Mesodermal cell (in vitro differentiated cells): Measurements from ENCODE around the gene CAPZA2.

ENCODE experiments used
- H3K27ac ChIP-seq: 2 replicates; pipeline ENCODE4 v1.7.0; 2013; ENCODE audit warnings: mild to moderate bottlenecking, low read depth, low read length, moderate library complexity; ENCODE audit not compliant: severe bottlenecking
- H3K36me3 ChIP-seq: 2 replicates; pipeline ENCODE4 v1.7.1; 2013; ENCODE audit warnings: mild to moderate bottlenecking, low read length, moderate library complexity; ENCODE audit not compliant: control insufficient read depth, insufficient read depth
- H3K4me1 ChIP-seq: one replicate; pipeline ENCODE4 v1.7.1; 2013; ENCODE audit warnings: mild to moderate bottlenecking, low read length; ENCODE audit not compliant: insufficient read depth, control insufficient read depth, poor library complexity, severe bottlenecking
- H3K4me3 ChIP-seq: 2 replicates; pipeline ENCODE4 v1.7.0; 2013; ENCODE audit warnings: low read length, control low read depth, mild to moderate bottlenecking; ENCODE audit not compliant: insufficient read depth, poor library complexity, severe bottlenecking; ENCODE audit errors: extremely low read depth
- H3K9me3 ChIP-seq: 2 replicates; pipeline ENCODE4 v1.7.1; 2013; ENCODE audit warnings: mild to moderate bottlenecking, low read length, moderate library complexity; ENCODE audit not compliant: control insufficient read depth
- WGBS, 2 experiments: methylation state at CpG; one replicate each; pipeline ENCODE4 v1.1.5; 2013; ENCODE audit warnings: missing lambda C conversion rate in 2 of 2; ENCODE audit not compliant: insufficient coverage in 2 of 2; 5-methylcytosine and 5-hydroxymethylcytosine counted together

CAPZA2 gene

GRCh38 chr7:116938678-116939077 lies 76.3 kb downstream of the CAPZA2 start:
- H3K4me3 ChIP-seq: no peak overlapping the region
- no peaks in the 10 kb centered on the region for H3K4me1 ChIP-seq
- H3K27ac ChIP-seq: no peak overlapping the region
- H3K9me3 ChIP-seq: no peaks in the 10 kb centered on the region
- no peaks in the 10 kb centered on the region for H3K36me3 ChIP-seq
- WGBS, 2 experiments: no CpG with 5 or more reads among the region's 2 CpGs

GRCh38 chr7:116940689-116941370 lies 78.4 kb downstream of the CAPZA2 start:
- Histone ChIP-seq H3K9me3 (no peaks in the 10 kb centered on the region), H3K36me3 (no peaks in the 10 kb centered on the region), H3K4me3 (no peak overlapping the region), H3K27ac (no peak overlapping the region), H3K4me1 (no peaks in the 10 kb centered on the region)
- WGBS, 2 experiments: 95% methylated on average over 7 of the region's 8 CpGs

DNA sequence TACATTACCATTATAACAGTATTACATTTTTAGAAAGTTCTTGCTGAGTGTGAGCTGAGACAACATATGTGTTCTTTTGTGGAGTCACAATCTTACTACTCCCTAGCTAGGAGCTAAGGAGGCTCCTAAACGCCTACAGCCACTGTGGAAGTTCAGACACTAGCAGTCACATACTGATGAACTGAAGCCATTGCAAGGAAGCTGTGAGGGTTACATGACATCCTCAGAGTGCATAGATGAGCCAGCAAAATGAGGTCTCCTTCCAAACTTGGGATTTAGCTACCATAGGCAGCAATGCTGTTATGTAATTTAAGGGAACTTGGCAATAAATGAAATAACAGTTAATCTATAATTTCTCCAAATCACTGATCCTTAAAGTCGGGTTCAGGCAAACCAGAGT lies 80.1 kb downstream of the CAPZA2 start:
- no CpG with 5 or more reads among the region's 2 CpGs for WGBS, 2 experiments

DNA sequence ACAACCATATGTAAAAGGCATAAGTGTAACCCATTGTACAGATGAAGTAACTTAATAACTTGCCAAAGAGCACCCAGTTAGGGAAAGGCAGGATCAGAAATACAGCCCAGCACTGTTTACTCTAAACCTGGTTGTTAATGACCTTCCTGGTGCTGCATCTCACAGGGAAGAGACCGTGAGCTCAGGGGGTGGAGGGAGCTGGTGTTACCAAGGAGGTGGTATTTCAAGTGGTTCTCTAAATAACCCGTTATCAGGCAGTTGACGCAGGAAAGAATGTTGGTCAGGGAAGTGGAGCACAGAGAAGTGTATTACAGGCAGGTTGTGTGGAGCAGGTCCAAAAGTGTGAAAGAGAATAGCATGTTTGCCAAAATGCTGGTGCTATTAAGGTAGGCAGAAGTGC lies 86.5 kb downstream of the CAPZA2 start:
- H3K36me3 ChIP-seq: no peaks in the 10 kb centered on the region
- H3K4me3 ChIP-seq: no peak overlapping the region
- H3K4me1 ChIP-seq: peaks cover 16% of the 10 kb centered on the region
- no peak overlapping the region for H3K27ac ChIP-seq
- H3K9me3 ChIP-seq: no peaks in the 10 kb centered on the region
- 59 to 61% methylated on average over 2 to 3 of the region's 3 CpGs for WGBS, 2 experiments

More for the DNA sequence above, 80.1 kb downstream of the CAPZA2 start:
- Histone ChIP-seq H3K36me3 (no peaks in the 10 kb centered on the region), H3K4me1 (no peaks in the 10 kb centered on the region), H3K27ac (no peak overlapping the region), H3K9me3 (no peaks in the 10 kb centered on the region), H3K4me3 (no peak overlapping the region)

DNA sequence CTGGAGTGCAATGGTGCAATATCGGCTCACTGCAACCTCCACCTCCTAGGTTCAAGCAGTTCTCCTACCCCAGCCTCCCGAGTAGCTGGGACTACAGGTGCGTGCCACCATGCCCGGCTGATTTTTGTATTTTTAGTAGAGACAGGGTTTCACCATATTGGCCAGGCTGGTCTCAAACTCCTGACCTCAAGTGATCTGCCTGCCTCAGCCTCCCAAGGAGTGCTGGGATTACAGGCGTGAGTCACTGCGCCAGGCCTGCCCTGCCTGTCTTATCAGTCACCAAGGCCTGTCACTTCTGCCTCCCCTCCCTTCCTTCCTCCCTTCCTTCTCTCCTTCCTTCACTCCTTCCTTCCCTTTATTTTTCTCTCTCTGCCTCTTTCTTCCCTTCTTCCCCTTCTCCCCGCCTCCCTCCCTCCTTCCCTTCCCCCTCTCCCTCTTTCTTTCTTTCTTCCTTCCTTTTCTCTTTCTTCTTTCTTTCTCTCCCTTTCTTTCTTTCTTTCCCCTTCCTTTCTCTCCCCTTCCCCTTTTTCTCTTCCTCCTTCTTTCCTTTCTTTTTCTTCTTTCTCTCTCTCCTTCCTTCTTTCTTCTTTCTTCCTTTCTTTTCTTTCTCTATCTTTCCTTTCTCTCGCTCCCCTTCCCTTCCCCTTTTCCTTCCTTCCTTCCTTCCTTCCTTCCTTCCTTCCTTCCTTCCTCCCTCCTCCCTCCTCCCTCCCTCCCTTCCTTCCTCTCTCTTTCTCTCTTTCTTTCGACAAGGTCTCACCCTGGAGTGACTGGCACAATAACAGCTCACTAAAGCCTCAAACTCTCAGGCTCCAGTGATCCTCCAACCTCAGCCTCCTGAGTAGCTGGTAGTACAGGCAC lies 87.8 kb downstream of the CAPZA2 start:
- H3K4me1 ChIP-seq: peaks cover 16% of the 10 kb centered on the region
- H3K36me3 ChIP-seq: no peaks in the 10 kb centered on the region
- 97 to 98% methylated on average over 5 to 7 of the region's 9 CpGs for WGBS, 2 experiments
- no peak overlapping the region for H3K4me3 ChIP-seq
- no peaks in the 10 kb centered on the region for H3K9me3 ChIP-seq
- peak overlapping the region; percentile 64 for H3K27ac ChIP-seq

DNA sequence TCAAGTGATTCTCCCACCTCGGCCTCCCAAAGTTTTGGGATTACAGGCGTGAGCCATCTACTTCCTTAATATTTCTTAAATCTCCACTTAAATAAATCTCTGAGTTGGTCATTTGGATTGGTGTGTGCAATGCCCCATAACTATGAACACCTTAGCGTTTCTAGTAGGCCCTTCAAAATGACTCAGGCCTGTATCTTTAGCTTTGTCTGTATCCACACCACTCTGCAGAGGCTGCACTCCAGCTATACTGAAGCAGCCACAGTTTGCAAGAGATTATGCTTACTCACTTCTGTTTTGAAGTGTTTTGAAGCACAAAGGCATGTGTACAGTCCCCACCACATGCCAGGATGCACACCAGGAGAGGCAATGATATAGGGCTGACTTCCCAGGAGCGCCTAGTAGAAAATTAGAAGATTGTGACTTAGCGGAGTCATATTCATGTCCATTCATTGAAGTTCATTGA lies 88.5 kb downstream of the CAPZA2 start:
- Histone ChIP-seq H3K4me1 (peaks cover 16% of the 10 kb centered on the region), H3K27ac (peak overlapping the region; percentile 64), H3K36me3 (no peaks in the 10 kb centered on the region), H3K4me3 (no peak overlapping the region), H3K9me3 (no peaks in the 10 kb centered on the region)
- 96 to 100% methylated on average over 3 to 4 of the region's 5 CpGs for WGBS, 2 experiments

DNA sequence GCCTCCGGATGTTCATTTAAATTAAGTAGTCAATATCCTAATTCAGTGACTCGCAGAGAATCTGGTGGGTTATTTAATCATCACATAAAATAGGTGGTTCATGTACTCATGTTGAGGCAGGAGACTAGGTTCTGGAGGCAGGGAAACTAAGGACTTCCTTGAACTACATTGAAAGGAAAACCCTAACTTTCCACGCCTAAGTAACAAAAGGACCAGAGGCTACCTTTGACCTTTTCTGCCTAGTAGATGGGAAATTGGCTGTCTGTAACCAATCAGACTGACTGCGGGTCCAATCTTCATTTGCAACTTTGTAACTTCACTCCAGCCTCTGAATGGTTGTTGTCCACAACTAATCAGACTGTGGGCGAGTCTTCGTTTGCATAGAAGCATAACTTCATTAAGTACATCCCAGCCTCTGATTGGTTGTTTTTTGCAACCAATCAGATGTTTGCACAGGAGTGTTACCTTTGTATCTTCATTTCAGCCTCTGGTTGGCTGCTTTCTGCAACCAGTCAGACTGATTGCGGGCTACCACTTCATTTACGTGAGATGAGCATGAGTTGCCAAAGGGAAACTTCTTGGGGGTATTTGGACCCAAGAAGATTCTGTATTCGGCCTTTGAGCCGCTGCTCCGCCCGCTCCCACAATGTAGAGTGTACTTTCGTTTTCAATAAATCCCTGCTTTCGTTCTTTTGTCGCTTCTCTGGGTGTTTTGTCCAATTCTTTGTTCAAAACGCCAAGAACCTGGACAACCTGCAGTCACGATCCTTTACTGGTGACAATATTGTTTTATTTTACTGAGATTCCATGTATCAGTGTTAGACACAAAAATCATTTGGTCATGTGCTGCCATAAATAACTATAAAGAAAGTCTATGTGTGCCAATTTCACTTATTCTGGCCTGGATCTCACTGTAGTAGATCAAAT lies 89.2 kb downstream of the CAPZA2 start:
- Histone ChIP-seq H3K4me1 (peaks cover 16% of the 10 kb centered on the region), H3K36me3 (no peaks in the 10 kb centered on the region), H3K27ac (peak overlapping the region; percentile 64), H3K9me3 (no peaks in the 10 kb centered on the region), H3K4me3 (no peak overlapping the region)
- WGBS, 2 experiments: 97 to 98% methylated on average over 13 to 14 of the region's 17 CpGs

DNA sequence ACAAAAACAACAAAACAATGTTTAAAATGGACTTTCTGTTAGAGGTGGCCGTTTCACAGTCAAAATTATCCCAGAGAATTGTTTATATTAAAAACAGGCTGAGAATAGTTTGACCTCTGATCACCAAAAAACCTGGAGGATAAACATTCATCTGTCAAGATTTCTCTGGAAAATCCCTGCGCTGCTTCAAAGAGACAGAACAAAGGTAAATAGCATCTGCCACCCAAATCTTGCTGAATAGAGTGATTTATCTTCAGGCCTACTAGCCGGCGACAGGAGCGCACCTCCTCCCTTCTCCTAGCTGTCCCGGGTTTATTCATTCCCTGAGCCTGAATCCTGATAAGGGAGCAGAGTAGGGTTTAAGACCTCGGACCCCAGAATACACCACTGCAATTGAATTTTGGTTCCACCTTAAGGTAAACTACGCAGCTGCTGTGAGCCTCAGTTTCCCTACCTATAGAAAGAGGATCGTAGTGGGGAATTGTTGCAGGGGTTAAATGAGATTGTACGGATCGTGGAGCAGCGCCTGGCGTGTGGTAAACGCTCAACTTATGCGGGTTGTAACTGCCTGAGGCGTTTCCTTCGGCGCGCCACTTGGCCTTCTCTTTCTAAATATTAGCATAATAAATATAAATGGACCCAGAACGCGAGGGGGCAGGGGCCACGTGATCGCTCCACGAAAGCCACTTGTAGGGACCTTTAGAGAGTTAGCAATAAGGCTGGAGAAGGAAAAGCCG lies 90.4 kb downstream of the CAPZA2 start:
- Histone ChIP-seq H3K4me1 (peaks cover 16% of the 10 kb centered on the region), H3K9me3 (no peaks in the 10 kb centered on the region), H3K27ac (peak overlapping the region; percentile 98), H3K36me3 (no peaks in the 10 kb centered on the region), H3K4me3 (peak overlapping the region; percentile 79)
- 0 to 13% methylated on average over 2 to 3 of the region's 25 CpGs for WGBS, 2 experiments

DNA sequence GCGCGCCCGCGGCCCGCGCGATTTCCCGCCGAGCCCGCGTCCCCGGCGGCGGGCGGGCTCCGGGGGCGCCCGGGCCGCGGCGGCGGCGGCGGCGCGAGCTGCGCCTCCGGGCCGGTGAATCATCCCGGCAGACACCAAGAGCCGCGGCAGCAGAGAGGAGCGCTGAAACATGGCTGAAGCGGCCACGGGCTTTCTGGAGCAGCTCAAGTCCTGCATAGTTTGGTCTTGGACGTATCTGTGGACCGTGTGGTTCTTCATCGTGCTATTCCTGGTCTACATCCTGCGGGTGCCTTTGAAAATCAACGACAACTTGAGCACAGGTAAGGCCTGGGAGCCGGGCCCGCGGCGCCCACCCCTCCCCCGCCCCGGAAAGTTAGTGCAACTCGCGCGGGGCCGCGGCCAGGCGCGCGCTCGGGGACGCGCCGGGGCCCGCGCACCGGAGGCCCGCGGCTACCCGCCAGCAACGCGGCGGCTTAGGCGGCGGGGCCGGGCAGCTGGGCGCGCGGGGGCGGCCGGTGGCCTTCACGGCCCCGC lies 91.1 kb downstream of the CAPZA2 start, which contains the start of gene ST7:
Gene ST7 (plus strand): TSS at position 130 of the 534 bp plus-strand sequence. CDS start 40 bp downstream, at position 170.
- H3K4me3 ChIP-seq: peak within 1 kb of the TSS; percentile 79
- peaks cover 16% of the 10 kb centered on the region for H3K4me1 ChIP-seq
- 0 to 1% methylated on average over 33 to 39 of the region's 77 CpGs for WGBS, 2 experiments

More for the DNA sequence above, 91.1 kb downstream of the CAPZA2 start, which contains the start of gene ST7:
- H3K36me3 ChIP-seq: no peaks in the 10 kb centered on the region
- H3K9me3 ChIP-seq: no peaks in the 10 kb centered on the region
- H3K27ac ChIP-seq: peak within 1 kb of the TSS; percentile 98
